ENCODE data around the gene PHF1.

- TF ChIP-seq MED13 (CRISPR knock-in tag; IDR thresholded peaks at IDR 0.05) (no peak), MEIS2 (CRISPR knock-in tag; IDR thresholded peaks at IDR 0.05) (no peak), ZNF710 (CRISPR knock-in tag; IDR thresholded peaks at IDR 0.05; ENCODE audit: borderline replicate concordance) (no peak), FOXM1 (CRISPR knock-in tag; IDR thresholded peaks at IDR 0.05) (no peak), CTCF (CRISPR knock-in tag; IDR thresholded peaks at IDR 0.05) (no peak), ZNF337 (CRISPR knock-in tag; IDR thresholded peaks at IDR 0.05; ENCODE audit: borderline replicate concordance, low read depth) (no peak), ZFP41 (CRISPR knock-in tag; IDR thresholded peaks at IDR 0.05; ENCODE audit: borderline replicate concordance) (no peak), ZNF318 (CRISPR knock-in tag; IDR thresholded peaks at IDR 0.05) (0 out of 2 replicates have a peak, but pooled peaks have one; percentile 5), PATZ1 (CRISPR knock-in tag; IDR thresholded peaks at IDR 0.05) (no peak)
Measured at GRCh38 chr6:33391922-33392594, 18.8 kb upstream of the PHF1 start.
